Hypothalamus (tissue), 51 donors: ENCODE data around the gene KCNMB1.
A peak's percentile ranks its signal among the peaks of the same experiment; 100 is the strongest.

Experiments
- DNase-seq, 51 donors: peaks; one replicate each; lab custom pipeline; 2025; lab: John Stamatoyannopoulos, UW

The KCNMB1 gene

GRCh38 chr5:170388818-170389549 is at the start of gene KCNMB1:
TSS of gene KCNMB1 (minus strand) at chr5:170389367. CDS start at chr5:170385447, 3,920 bp downstream.
- DNase-seq = no peak

- no peak for DNase-seq
Measured at GRCh38 chr5:170438581-170438980, 49.4 kb upstream of the KCNMB1 start.

GRCh38 chr5:170437621-170438375 is 48.6 kb upstream of the KCNMB1 start:
- DNase-seq = no peak

GRCh38 chr5:170436335-170436734 is 47.2 kb upstream of the KCNMB1 start:
- no peak for DNase-seq

- peak in 44 of 51 donors; percentile 9 to 80 (median 54) for DNase-seq
Measured at GRCh38 chr5:170434966-170435605, 45.9 kb upstream of the KCNMB1 start.

- no peak for DNase-seq
Measured at GRCh38 chr5:170432669-170433068, 43.5 kb upstream of the KCNMB1 start.

- DNase-seq = no peak
Measured at GRCh38 chr5:170431571-170431970, 42.4 kb upstream of the KCNMB1 start.

GRCh38 chr5:170430866-170431437 is 41.8 kb upstream of the KCNMB1 start:
- no peak for DNase-seq

GRCh38 chr5:170430256-170430655 is 41.1 kb upstream of the KCNMB1 start:
- DNase-seq = no peak

- no peak for DNase-seq
Measured at GRCh38 chr5:170429014-170429413, 39.8 kb upstream of the KCNMB1 start.

GRCh38 chr5:170427672-170428236 is 38.6 kb upstream of the KCNMB1 start:
- no peak for DNase-seq

GRCh38 chr5:170426786-170427185 is 37.6 kb upstream of the KCNMB1 start:
- DNase-seq = no peak

GRCh38 chr5:170426149-170426767 is 37.1 kb upstream of the KCNMB1 start:
- DNase-seq = no peak

GRCh38 chr5:170425731-170426130 is 36.6 kb upstream of the KCNMB1 start:
- DNase-seq = no peak

- no peak for DNase-seq
Measured at GRCh38 chr5:170424629-170425028, 35.5 kb upstream of the KCNMB1 start.

GRCh38 chr5:170423692-170424091 is 34.5 kb upstream of the KCNMB1 start:
- no peak for DNase-seq

GRCh38 chr5:170421826-170422225 is 32.7 kb upstream of the KCNMB1 start:
- no peak for DNase-seq

GRCh38 chr5:170420806-170421412 is 31.7 kb upstream of the KCNMB1 start:
- peak in 34 of 51 donors; percentile 6 to 66 (median 34) for DNase-seq

- no peak for DNase-seq
Measured at GRCh38 chr5:170419643-170420042, 30.5 kb upstream of the KCNMB1 start.

- no peak for DNase-seq
Measured at GRCh38 chr5:170418736-170419135, 29.6 kb upstream of the KCNMB1 start.
